CD14-positive monocyte (primary cell): ENCODE results near the gene CPD. TPM values are rescaled to one million over a fixed set of nuclear protein-coding genes. Genes with fewer than 3 reads are reported as not detected.

Source experiments
- DNase-seq, 3 donors: peaks; one replicate each; pipeline ENCODE4 v3.0.0-alpha.2; 2011 to 2022
- H2AFZ ChIP-seq: 2 replicates; pipeline ENCODE4 v1.6.0; 2012; ENCODE audit warnings: mild to moderate bottlenecking, low read depth, low read length, inconsistent platforms; ENCODE audit not compliant: insufficient read depth, poor library complexity, severe bottlenecking
- H3K27ac ChIP-seq, 2 donors: 1 replicate in 1 of 2; 2 replicates in 1 of 2; pipeline ENCODE4 v1.5.1; 2012 to 2013; ENCODE audit warnings: low read length in 2 of 2, control low read depth in 1 of 2, inconsistent platforms in 1 of 2, low read depth in 1 of 2, mild to moderate bottlenecking in 1 of 2
- H3K27me3 ChIP-seq, 2 donors: one replicate each; pipeline versions ENCODE4 v1.6.0 to v1.6.1; 2011 to 2013; ENCODE audit warnings: low read length in 2 of 2; ENCODE audit not compliant: control insufficient read depth in 2 of 2, insufficient read depth in 2 of 2
- H3K36me3 ChIP-seq, 2 donors: replicated peaks in 1 of 2; 1 replicate in 1 of 2; 2 replicates in 1 of 2; pipeline versions ENCODE4 v1.5.1 to v1.6.1; 2012 to 2013; ENCODE audit warnings: low read length in 2 of 2, control low read depth in 1 of 2, inconsistent platforms in 1 of 2, mild to moderate bottlenecking in 1 of 2; ENCODE audit not compliant: insufficient read depth in 2 of 2, control insufficient read depth in 1 of 2
- H3K4me1 ChIP-seq, 2 donors: 1 replicate in 1 of 2; 2 replicates in 1 of 2; pipeline versions ENCODE4 v1.5.1 to v1.6.1; 2012 to 2013; ENCODE audit warnings: low read length in 2 of 2, control low read depth in 1 of 2, inconsistent platforms in 1 of 2, mild to moderate bottlenecking in 1 of 2, moderate library complexity in 1 of 2; ENCODE audit not compliant: insufficient read depth in 2 of 2, control insufficient read depth in 1 of 2
- H3K4me2 ChIP-seq: replicated peaks from 2 replicates; pipeline ENCODE3; 2012; ENCODE audit warnings: low read length, moderate library complexity, mild to moderate bottlenecking; ENCODE audit not compliant: poor library complexity, severe bottlenecking; ENCODE audit errors: extremely low read depth
- H3K4me3 ChIP-seq, 3 experiments: fragments of 200-600 bp in 1 of 3; sonication (generic) in 1 of 3; replicated peaks in 1 of 3; 1 replicate in 2 of 3; 2 replicates in 1 of 3; pipeline ENCODE4 v1.5.1; 2011 to 2013; ENCODE audit warnings: low read length in 3 of 3, mild to moderate bottlenecking in 3 of 3, control low read depth in 2 of 3, low read depth in 2 of 3, inconsistent platforms in 1 of 3, moderate library complexity in 1 of 3
- H3K79me2 ChIP-seq: 2 replicates; pipeline ENCODE4 v1.6.0; 2012; ENCODE audit warnings: mild to moderate bottlenecking, control low read depth, inconsistent platforms, low read length, moderate library complexity; ENCODE audit not compliant: insufficient read depth
- H3K9ac ChIP-seq: 2 replicates; pipeline ENCODE4 v1.6.0; 2017; ENCODE audit warnings: low read length, mild to moderate bottlenecking; ENCODE audit not compliant: insufficient read depth, poor library complexity, severe bottlenecking
- H3K9me3 ChIP-seq, 2 donors: replicated peaks in 1 of 2; 1 replicate in 1 of 2; 2 replicates in 1 of 2; pipeline versions ENCODE4 v1.5.1 to v1.6.1; 2012 to 2013; ENCODE audit warnings: low read length in 2 of 2, control low read depth in 1 of 2; ENCODE audit not compliant: control insufficient read depth in 1 of 2, insufficient read depth in 1 of 2
- H4K20me1 ChIP-seq: 2 replicates; pipeline ENCODE4 v1.6.0; 2012; ENCODE audit warnings: mild to moderate bottlenecking, low read length, control low read depth, moderate library complexity; ENCODE audit not compliant: insufficient read depth
- H3K27ac Mint-ChIP-seq, 7 donors: one replicate each; pipeline ENCODE4 v1.8.0; 2020; ENCODE audit warnings: mild to moderate bottlenecking in 7 of 7, mixed read lengths in 7 of 7, moderate library complexity in 6 of 7, inconsistent platforms in 2 of 7
- H3K27me3 Mint-ChIP-seq, 3 donors: one replicate each; pipeline ENCODE4 v1.8.0; 2021 to 2022; ENCODE audit warnings: low read depth in 3 of 3, mild to moderate bottlenecking in 3 of 3, mixed read lengths in 3 of 3, moderate library complexity in 3 of 3, inconsistent platforms in 1 of 3
- H3K36me3 Mint-ChIP-seq, 2 donors: one replicate each; pipeline ENCODE4 v1.8.0; 2020; ENCODE audit warnings: mixed read lengths in 2 of 2, inconsistent platforms in 1 of 2, mild to moderate bottlenecking in 1 of 2
- H3K4me1 Mint-ChIP-seq: one replicate; pipeline ENCODE4 v1.8.0; 2020; ENCODE audit warnings: mild to moderate bottlenecking, mixed read lengths
- H3K4me3 Mint-ChIP-seq, 2 donors: one replicate each; pipeline ENCODE4 v1.8.0; 2020; ENCODE audit warnings: mild to moderate bottlenecking in 2 of 2, mixed read lengths in 2 of 2, moderate library complexity in 1 of 2
- H3K9me3 Mint-ChIP-seq, 7 donors: one replicate each; pipeline ENCODE4 v1.8.0; 2020 to 2022; ENCODE audit warnings: mixed read lengths in 7 of 7, mild to moderate bottlenecking in 6 of 7, moderate library complexity in 6 of 7, inconsistent platforms in 2 of 7
- WGBS: methylation state at CpG from one replicate; pipeline ENCODE4 v1.1.5; 2013; ENCODE audit warnings: missing lambda C conversion rate; ENCODE audit not compliant: insufficient coverage; 5-methylcytosine and 5-hydroxymethylcytosine counted together
- intact Hi-C, 2 donors: fragments of 100-400 bp; cut with micrococcal nuclease; formaldehyde crosslinking; loops; one replicate each; pipeline versions ENCODE4 v1.15.0 to v1.15.1; 2023
- polyA plus RNA-seq, 3 donors: library from polyadenylated mRNA; depleted of rRNA in 1 of 3; unstranded in 2 of 3; stranded (reverse) in 1 of 3; fragments of 300-500 nt in 2 of 3; fragments of >200 nt in 1 of 3; fragmentation: Illumina TruSeq in 2 of 3; gene quantifications; 1 replicate in 2 of 3; 2 replicates in 1 of 3; pipeline ENCODE4 v1.2.3, GENCODE V29; 2012 to 2021
- TF ChIP-seq, protein P1 (sequence below): fragments of 200-600 bp; IDR thresholded peaks from one replicate; pipeline ENCODE4 v1.8.0; 2022; ENCODE audit warnings: antibody characterized with exemption, mild to moderate bottlenecking

CPD gene
- polyA plus RNA-seq, 3 donors, result 9.2 to 47.0 (median 32.2) TPM

GRCh38 chr17:30427611-30428010 is 48.9 kb downstream of the CPD start:
- H2AFZ ChIP-seq, result no peak overlapping the region
- intact Hi-C loops, result no loop called here
- no CpG with 5 or more reads among the region's 1 CpG for WGBS
- H3K9me3 ChIP-seq, result no peaks in the 10 kb centered on the region
- H4K20me1 ChIP-seq, result no peaks in the 10 kb centered on the region
- Mint-ChIP-seq H3K36me3 (peaks cover 79 to 88% of the 10 kb centered on the region in 2 donors), H3K9me3 (no peaks in the 10 kb centered on the region), H3K27me3 (no peaks in the 10 kb centered on the region), H3K4me3 (no peak overlapping the region), H3K4me1 (no peaks in the 10 kb centered on the region), H3K27ac (peak overlapping the region in 2 of 7 donors; percentile 3 to 63)
- no peak overlapping the region for H3K4me3 ChIP-seq
- H3K4me2 ChIP-seq, result no peak overlapping the region
- H3K27me3 ChIP-seq, result no peaks in the 10 kb centered on the region
- H3K79me2 ChIP-seq, result no peaks in the 10 kb centered on the region
- H3K27ac ChIP-seq, result no peak overlapping the region
- no peak for DNase-seq
- H3K4me1 ChIP-seq, result no peaks in the 10 kb centered on the region
- H3K9ac ChIP-seq, result no peak overlapping the region
- H3K36me3 ChIP-seq, result peaks cover 68 to 100% of the 10 kb centered on the region in 2 donors
- TF ChIP-seq, protein P1, sequence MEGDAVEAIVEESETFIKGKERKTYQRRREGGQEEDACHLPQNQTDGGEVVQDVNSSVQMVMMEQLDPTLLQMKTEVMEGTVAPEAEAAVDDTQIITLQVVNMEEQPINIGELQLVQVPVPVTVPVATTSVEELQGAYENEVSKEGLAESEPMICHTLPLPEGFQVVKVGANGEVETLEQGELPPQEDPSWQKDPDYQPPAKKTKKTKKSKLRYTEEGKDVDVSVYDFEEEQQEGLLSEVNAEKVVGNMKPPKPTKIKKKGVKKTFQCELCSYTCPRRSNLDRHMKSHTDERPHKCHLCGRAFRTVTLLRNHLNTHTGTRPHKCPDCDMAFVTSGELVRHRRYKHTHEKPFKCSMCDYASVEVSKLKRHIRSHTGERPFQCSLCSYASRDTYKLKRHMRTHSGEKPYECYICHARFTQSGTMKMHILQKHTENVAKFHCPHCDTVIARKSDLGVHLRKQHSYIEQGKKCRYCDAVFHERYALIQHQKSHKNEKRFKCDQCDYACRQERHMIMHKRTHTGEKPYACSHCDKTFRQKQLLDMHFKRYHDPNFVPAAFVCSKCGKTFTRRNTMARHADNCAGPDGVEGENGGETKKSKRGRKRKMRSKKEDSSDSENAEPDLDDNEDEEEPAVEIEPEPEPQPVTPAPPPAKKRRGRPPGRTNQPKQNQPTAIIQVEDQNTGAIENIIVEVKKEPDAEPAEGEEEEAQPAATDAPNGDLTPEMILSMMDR, result no peak

DNA sequence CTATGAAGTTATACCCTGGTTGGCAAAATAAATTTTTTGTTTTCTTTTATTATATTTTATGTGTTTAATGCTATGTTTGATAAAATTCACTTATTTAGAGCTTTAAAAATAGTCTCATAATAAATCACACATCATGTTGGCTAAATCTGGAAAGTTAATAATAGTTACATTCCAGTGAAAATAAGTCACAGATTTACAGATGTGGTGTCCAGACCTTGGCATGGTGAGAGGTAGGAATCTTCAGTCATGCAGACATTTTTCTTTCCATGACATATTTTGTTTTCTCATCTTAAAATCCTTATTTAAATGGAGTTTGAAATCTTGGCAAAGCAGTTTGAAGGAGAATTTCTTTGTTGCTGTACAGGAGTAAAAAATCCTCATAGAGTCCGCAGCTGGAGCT is 50.4 kb downstream of the CPD start:
- Mint-ChIP-seq H3K4me1 (peaks cover 9% of the 10 kb centered on the region), H3K27ac (no peak overlapping the region), H3K36me3 (peaks cover 77 to 88% of the 10 kb centered on the region in 2 donors), H3K9me3 (peaks cover 0 to 3% (median 0%) of the 10 kb centered on the region in 7 donors), H3K4me3 (no peak overlapping the region), H3K27me3 (no peaks in the 10 kb centered on the region)
- 100% methylated on average over 1 of the region's 1 CpG for WGBS
- DNase-seq, result no peak
- peaks cover 64 to 100% of the 10 kb centered on the region in 2 donors for H3K36me3 ChIP-seq
- H3K27ac ChIP-seq, result no peak overlapping the region
- H3K4me3 ChIP-seq, result no peak overlapping the region
- H4K20me1 ChIP-seq, result no peaks in the 10 kb centered on the region
- H3K4me1 ChIP-seq, result peaks cover 5% of the 10 kb centered on the region in 2 donors
- intact Hi-C loops, result no loop called here
- TF ChIP-seq, protein P1, result no peak
- no peak overlapping the region for H3K9ac ChIP-seq
- no peak overlapping the region for H2AFZ ChIP-seq
- no peaks in the 10 kb centered on the region for H3K79me2 ChIP-seq
- H3K9me3 ChIP-seq, result no peaks in the 10 kb centered on the region
- H3K27me3 ChIP-seq, result no peaks in the 10 kb centered on the region
- H3K4me2 ChIP-seq, result no peak overlapping the region
